ENCODE results near the gene RABGAP1L. TPM values are rescaled to one million over a fixed set of nuclear protein-coding genes. Genes with fewer than 3 reads are reported as not detected.
"Not testable (repeated sequence)": the region's sequence is repeated elsewhere in the genome, so short reads cannot be mapped to it uniquely, and the experiment has no call there.

Gene RABGAP1L
- total RNA-seq, 4 donors from 2014 or later = 48.2 to 102 (median 59.1) TPM

GRCh38 chr1:174693085-174693484 is 533.8 kb downstream of the RABGAP1L start:
- TF ChIP-seq EP300 (IDR thresholded peaks at IDR 0.05) (no peak), CTCF (IDR thresholded peaks at IDR 0.05) (no peak), POLR2AphosphoS5 (IDR thresholded peaks at IDR 0.05) (no peak), POLR2A (IDR thresholded peaks at IDR 0.05) (no peak)
- Histone ChIP-seq H3K36me3 (no peaks in the 10 kb centered on the region), H3K9me3 (no peaks in the 10 kb centered on the region), H3K4me1 (no peaks in the 10 kb centered on the region), H3K27me3 (no peaks in the 10 kb centered on the region), H3K4me3 (no peak overlapping the region), H3K27ac (no peak overlapping the region)
- DNase-seq (ENCODE audit: low spot score in 2 of 2) = no peak
- 86% methylated on average over 3 of the region's 3 CpGs for WGBS

GRCh38 chr1:174693539-174693938 is 534.2 kb downstream of the RABGAP1L start:
- H3K27me3 ChIP-seq; H3K36me3 ChIP-seq; H3K4me1 ChIP-seq; H3K4me3 ChIP-seq; H3K9me3 ChIP-seq; H3K27ac ChIP-seq; DNase-seq (ENCODE audit: low spot score in 2 of 2): not testable (repeated sequence)

- no peak overlapping the region for H3K27ac ChIP-seq
- DNase-seq (ENCODE audit: low spot score in 2 of 2) = no peak
- no peaks in the 10 kb centered on the region for H3K27me3 ChIP-seq
- H3K36me3 ChIP-seq = no peaks in the 10 kb centered on the region
- H3K4me1 ChIP-seq = no peaks in the 10 kb centered on the region
- H3K9me3 ChIP-seq = no peaks in the 10 kb centered on the region
- H3K4me3 ChIP-seq = no peak overlapping the region
- WGBS = 94% methylated on average over 5 of the region's 5 CpGs
- TF ChIP-seq POLR2AphosphoS5 (IDR thresholded peaks at IDR 0.05) (no peak), CTCF (IDR thresholded peaks at IDR 0.05) (no peak), EP300 (IDR thresholded peaks at IDR 0.05) (no peak), POLR2A (IDR thresholded peaks at IDR 0.05) (no peak)
Measured at GRCh38 chr1:174696026-174696821, 536.9 kb downstream of the RABGAP1L start.

- no peaks in the 10 kb centered on the region for H3K9me3 ChIP-seq
- TF ChIP-seq POLR2A (IDR thresholded peaks at IDR 0.05) = no peak
- TF ChIP-seq CTCF (IDR thresholded peaks at IDR 0.05) = no peak
- TF ChIP-seq POLR2AphosphoS5 (IDR thresholded peaks at IDR 0.05) = no peak
- no peak for TF ChIP-seq EP300 (IDR thresholded peaks at IDR 0.05)
Measured at GRCh38 chr1:174700314-174700713, 541.0 kb downstream of the RABGAP1L start.

GRCh38 chr1:174700775-174701174 is 541.5 kb downstream of the RABGAP1L start:
- WGBS = 69% methylated on average over 3 of the region's 3 CpGs
- Histone ChIP-seq H3K36me3 (no peaks in the 10 kb centered on the region), H3K9me3 (no peaks in the 10 kb centered on the region), H3K4me3 (no peak overlapping the region), H3K27me3 (no peaks in the 10 kb centered on the region), H3K27ac (no peak overlapping the region), H3K4me1 (no peaks in the 10 kb centered on the region)
- no peak for TF ChIP-seq POLR2AphosphoS5 (IDR thresholded peaks at IDR 0.05)
- no peak for TF ChIP-seq POLR2A (IDR thresholded peaks at IDR 0.05)
- no peak for DNase-seq (ENCODE audit: low spot score in 2 of 2)

More at GRCh38 chr1:174700314-174700713, 541.0 kb downstream of the RABGAP1L start:
- Histone ChIP-seq H3K4me3 (no peak overlapping the region), H3K27me3 (no peaks in the 10 kb centered on the region), H3K27ac (no peak overlapping the region), H3K36me3 (no peaks in the 10 kb centered on the region), H3K4me1 (no peaks in the 10 kb centered on the region)
- 85% methylated on average over 3 of the region's 3 CpGs for WGBS
- no peak for DNase-seq (ENCODE audit: low spot score in 2 of 2)

GRCh38 chr1:174701565-174701964 is 542.2 kb downstream of the RABGAP1L start:
- TF ChIP-seq CTCF (IDR thresholded peaks at IDR 0.05) = no peak
- TF ChIP-seq POLR2AphosphoS5 (IDR thresholded peaks at IDR 0.05) = no peak
- no peak for TF ChIP-seq EP300 (IDR thresholded peaks at IDR 0.05)
- no peak for TF ChIP-seq POLR2A (IDR thresholded peaks at IDR 0.05)
- Histone ChIP-seq H3K27me3 (no peaks in the 10 kb centered on the region), H3K36me3 (no peaks in the 10 kb centered on the region), H3K27ac (no peak overlapping the region), H3K9me3 (no peaks in the 10 kb centered on the region), H3K4me1 (no peaks in the 10 kb centered on the region), H3K4me3 (no peak overlapping the region)
- no peak for DNase-seq (ENCODE audit: low spot score in 2 of 2)
- WGBS = 88% methylated on average over 2 of the region's 2 CpGs
